HuH-7.5 (cell line): ENCODE data around the gene SMIM3.
"Not testable (repeated sequence)": the region's sequence is repeated elsewhere in the genome, so short reads cannot be mapped to it uniquely, and the experiment has no call there.

Experiments used
- DNase-seq: peaks from one replicate; pipeline ENCODE4 v3.0.0; 2011; ENCODE audit warnings: low spot score

The SMIM3 gene

DNA sequence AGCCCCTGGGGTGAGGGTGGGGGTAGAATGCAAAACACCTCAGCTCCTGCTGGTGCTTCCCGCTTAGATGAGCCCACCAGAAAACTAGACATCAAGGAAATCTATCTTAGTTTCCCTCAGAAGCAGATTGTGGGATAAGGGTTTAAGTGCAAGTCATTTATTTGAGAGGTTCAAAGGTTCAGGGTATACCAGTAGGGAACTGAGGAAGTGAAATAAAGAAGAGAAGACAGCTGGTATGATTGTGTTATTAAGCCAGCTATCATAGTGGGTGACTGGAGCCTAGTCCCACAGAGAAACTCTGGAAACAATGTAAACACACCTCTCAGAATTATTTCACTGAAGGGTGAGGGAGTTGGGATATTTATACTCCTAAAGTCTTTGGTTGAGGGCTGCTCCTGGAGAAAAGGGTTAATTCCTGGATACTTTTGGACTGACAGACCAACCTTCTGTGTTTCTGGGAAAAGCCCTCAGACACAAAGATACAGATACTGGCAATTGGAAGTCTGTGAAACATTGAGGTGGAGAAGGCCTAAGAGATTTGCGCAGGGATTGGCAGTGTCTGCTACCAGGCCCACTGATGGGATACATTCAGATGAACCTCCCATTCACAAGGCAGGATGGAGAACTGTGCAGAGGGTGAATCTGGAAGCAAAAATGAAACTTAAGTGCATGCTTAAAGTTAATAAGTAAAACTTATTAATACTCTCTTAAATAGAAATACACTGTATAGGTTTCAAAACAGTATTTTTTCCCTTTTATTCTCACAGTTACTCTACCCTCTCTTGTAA, 13.4 kb upstream of the SMIM3 start:
- no peak for DNase-seq

DNA sequence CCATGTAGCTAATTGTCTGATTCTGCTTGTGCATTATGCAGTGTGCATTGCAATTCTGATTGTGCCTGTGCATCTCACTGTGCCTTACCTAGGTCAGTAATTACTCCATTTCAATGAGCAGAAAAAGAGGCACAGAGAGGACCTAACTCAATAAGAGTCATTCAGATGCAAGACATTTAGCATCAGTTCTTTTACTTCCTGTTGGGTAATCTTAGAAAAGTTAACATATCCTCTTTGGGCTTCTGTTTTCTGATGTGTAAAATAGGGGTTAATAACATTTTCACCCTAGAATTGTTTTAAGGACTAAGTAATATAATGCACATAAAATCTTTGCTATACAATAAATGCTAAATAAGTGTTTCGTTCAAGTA, 12.8 kb upstream of the SMIM3 start:
- DNase-seq, result no peak

DNA sequence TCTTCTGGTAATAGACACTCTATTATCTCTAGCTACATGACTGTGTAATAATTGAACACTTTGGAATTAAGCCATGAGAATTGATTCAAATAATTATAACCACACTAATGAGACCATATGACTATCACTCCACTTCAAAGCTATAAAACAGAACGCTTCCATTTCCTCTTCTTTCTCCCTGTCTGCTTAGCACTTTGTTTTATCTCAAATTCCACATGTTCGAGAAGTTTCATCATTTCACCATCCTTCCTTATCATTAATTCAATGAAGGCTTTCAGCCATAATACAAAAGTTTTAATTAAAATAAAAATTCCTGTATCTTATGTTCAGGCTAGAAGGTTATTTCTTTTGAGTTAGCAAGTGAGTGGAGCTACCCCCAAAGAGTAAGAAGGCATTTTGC, 12.3 kb upstream of the SMIM3 start:
- DNase-seq, result no peak

DNA sequence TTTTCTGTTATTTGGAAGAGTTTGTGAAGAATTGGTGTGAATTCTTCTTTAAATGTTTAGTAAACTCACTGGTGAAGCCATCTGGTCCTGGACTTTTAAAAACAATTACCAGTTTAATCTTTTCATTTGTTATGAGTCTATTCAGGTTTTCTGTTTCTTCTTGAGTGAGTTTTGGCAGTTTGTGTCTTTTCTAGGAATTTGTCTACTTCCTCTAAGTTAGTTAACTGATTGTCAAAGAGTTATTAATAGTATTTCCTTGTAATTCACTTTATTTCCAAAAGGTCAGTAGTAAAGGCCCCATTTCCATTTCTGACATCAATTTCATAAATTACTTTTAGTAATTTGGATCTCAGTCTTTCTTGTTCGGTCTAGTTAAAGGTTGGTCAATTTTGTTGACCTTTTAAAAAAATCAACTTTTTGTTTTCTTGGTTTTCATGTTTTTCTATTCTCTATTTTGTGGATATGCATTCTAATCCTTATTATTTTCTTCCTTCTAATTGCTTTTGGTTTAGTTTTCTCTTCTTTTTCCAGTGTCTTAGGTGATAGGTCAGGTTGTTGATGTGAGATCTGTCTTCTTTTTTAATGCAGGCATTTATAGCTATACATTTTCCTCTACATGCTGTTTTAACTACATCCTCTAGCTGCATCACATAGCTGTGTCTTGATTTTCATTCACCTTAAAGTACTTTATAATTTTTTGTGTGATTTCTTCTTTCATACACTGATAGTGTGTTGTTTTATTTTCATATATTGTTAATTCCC, 7.3 kb upstream of the SMIM3 start:
- DNase-seq, result no peak

DNA sequence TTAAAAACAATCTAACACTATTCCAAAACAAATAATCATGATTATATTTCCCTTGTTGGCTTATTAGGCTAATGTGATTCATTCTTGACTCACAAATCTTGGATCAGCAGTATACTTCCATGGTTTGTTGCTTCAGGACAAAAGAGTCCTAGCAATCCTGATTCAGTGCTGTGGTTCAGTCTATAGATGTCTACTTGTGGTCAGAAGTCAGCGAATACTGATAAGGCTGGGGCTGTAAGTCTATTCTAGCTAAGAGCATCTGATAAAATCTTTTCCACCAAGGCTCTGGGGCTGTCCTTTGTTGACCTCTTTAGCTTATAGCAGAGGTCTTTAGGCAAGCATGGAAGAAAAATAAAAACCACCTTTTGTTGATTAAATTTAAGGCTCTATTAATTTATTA, 4.4 kb upstream of the SMIM3 start:
- no peak for DNase-seq

DNA sequence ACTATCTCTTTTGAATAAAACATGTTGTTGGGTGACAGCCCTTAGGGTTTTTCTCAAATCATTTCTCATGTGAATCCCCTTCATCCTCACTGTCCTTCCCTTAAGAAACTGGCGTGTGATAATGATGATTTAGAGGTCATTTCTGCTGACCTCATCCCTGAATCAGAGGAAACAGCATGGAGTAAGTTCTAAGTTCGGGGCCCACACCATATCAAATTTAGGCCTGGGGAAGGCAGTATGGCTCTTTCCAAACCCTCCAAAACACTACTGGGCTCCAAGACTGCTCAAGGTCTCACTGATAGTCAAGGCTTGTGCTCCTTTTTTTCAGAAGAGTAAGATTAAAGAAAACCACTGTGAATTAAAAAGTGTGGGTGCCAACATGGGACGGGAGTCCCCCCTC, 872 bp upstream of the SMIM3 start:
- DNase-seq, result no peak

DNA sequence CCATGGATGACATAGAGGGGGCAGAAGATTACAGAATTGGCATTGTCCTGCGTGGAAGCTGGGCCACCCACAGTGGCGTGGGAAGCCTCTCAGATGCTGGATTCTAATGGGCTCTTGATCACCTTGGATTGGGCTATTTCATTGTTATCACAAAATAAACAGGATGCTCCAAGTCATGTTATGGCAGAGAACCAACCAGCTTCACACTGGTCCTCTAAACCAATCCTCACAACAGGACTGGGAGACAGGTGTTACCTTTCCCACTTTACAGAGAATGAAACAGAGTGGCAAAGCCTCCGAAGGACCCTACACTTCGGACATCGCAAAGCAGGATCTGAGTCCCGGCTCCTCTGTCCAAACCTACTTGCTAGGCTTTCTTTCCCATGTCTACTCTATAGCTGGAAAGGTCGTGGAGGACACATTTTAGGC, 455 bp upstream of the SMIM3 start:
- DNase-seq, result no peak

DNA sequence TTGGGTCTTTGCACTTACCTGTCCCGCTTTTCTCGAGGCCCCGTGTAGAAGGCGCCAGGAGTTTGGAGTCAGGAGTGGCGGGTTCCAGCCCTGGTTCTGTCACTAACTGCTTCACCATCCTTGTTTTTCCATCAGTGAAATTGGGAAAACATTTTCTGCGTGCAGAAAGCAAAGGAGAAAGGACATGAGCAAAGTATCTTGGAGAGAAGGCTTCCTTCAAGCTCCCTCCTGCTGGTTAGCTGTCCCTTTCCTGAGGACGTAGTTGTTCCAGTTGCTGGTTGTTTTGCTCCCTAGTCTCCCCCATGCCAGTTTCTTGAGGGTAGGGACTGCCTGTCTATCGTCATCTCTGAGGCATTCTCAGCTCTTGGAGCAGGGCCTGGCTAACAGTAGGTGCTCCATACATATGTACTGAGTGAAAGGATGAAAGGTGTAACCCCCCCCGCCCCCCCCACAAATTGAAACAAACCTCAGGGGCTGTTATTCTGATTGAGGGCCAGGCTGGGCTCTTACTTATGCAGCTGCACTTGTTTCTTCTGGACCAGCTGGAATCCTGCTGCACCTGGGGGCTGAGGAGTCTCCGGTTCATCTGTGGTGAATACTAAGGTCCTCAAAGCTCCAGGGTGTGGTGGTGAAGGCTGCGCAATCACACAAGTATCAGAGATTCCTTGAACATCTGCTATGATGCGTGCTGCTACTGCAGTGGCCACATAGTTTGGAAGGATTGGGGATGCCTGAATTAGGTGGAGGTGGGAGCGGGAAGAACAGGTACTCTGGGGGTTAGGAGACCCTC, 1.0 kb downstream of the SMIM3 start:
- no peak for DNase-seq

DNA sequence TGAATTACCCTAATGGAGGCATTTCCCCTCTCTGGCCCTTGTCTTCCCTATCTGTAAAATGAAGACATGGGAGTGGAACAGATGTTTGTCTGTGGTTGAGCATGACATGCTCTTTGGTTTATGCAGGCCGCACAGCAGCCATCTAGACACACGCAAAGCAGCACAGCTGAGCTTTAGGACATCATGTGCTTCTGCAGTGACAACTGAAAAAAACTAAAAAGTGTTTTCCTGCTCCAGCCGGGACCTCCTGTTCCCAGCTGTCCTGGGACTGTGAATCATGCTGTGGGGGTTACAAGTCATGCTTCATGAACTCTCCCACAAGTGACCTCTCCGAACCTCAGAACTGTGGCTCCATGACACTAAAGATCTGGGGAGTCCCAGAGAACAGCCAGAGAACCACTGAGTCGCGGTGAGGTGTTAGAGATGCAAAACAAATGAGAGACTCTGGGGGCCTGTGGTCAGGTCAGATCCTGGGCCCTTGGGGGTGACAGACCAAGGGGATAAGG, 1.7 kb downstream of the SMIM3 start:
- DNase-seq, result no peak

DNA sequence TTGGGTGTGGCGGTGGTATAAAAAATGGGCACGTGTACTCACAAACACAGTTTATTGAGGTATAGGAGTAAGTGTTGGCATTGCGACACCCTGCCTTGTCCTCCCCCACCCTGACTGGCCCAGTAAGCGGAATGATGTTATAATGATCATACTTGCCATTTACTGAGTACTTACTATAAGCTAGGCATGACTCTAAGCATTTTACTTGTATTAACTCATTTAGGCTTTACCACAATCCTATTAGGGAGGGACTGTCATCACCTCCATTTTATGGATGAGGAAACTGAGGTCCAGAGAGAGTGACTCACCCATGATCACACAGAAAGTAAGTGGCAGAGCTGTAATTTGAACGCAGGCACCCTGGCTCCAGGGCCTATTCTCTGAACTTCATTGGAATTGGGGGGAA, 2.3 kb downstream of the SMIM3 start:
- no peak for DNase-seq

DNA sequence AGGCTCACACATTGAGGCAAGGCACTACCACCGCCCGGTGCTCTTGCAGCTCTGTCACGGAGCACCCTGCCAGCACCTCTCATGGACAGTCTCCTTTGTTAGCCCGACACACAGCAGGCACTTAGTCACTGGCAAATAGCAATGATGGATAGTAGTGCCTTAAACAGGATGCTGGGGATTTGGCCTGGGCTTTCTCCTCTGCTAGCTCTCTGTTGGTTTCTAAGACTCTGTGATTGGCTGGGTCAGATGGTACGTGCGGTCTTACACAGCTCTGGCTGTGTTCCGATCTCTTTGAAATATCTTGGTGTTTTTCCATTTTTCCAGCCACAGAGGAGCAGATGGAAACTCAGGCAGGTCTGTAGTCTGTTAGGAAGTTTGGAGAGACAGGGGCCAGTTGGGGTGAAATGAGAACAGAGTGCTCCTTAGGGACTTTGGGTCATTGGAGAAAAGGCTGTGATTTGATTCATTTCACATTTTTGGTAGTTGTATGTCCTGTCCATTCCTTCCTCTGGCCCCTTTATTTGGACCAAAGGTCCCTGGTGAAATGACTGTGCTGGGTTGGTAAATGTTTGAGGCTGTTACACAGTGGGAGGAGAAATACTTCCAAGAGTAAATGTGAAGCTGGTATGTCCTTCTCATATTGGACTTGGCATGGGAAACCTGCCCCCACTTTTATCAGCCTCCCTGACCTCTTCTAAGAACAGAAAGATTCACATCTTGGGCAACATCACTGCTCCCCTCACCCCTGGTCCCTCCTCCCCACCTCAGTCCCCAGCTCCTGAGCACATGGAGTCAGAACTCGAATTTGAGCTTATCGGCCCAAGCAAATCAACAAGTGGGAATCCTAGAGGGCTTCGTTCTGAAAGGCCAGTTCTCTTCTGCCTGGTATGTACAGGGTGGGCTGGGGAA, 3.4 kb downstream of the SMIM3 start:
- DNase-seq, result no peak

DNA sequence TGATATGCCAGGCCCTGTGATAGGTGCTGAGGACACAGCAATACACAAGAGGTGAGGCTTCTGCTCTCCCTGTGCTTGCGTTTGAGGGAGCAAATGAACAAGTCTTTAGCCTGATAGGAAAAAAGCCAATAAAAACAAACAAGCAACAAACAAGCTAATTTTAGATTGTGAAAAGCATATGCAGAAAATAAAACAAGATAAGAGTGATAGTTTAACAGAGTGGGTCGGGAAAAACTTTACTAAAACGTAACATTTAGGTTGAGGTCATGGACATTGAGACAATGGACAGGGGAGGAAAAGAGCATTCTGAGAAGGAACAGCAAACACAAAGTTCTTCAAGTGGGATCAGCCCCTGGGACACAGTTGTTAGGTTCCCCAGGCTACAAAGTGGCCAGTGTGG, 4.3 kb downstream of the SMIM3 start:
- DNase-seq, result no peak

DNA sequence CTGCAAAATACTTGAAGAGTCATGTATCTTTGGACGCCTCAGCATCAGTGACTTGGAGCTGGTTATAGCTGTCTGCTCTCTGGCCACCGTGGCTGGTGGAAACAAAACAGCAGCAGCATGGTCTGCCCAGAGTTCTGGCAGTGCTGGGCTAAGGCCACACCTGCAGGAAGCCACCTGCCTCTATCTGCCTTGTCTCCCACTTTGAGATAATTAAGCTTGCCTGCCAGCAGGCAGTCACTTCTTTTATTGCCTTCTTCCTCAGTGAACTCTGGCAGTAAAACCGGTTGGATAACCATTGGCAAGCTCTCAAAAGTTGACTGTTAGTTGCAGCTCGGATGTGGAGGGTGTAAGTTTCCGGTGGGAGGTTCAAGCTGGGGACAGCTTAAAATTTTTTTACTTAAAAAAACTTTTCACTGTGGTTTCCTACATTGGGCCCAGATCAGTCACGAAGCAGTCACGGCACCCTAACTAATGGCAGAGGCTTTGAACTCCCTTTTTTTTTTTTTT, 4.9 kb downstream of the SMIM3 start:
- DNase-seq, result no peak

DNA sequence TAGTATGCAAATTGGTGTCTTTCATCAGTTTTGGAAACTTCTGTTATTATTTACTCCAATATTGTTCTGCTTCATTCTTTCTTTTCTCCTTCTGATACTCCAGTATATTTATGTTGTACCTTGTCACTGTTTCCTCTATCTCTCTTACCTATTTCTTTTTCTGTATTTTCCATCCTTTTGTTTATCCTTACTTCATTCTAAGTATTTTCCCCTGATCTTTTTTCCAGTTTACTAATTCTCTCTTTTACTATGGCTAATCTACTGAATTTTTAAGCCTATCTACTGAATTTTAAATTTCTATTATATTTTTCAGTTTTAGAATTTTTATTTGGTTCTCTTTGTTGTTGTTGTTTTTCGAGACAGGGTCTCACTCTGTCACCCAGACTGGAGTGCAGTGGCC, 7.4 kb downstream of the SMIM3 start:
- DNase-seq, result no peak

DNA sequence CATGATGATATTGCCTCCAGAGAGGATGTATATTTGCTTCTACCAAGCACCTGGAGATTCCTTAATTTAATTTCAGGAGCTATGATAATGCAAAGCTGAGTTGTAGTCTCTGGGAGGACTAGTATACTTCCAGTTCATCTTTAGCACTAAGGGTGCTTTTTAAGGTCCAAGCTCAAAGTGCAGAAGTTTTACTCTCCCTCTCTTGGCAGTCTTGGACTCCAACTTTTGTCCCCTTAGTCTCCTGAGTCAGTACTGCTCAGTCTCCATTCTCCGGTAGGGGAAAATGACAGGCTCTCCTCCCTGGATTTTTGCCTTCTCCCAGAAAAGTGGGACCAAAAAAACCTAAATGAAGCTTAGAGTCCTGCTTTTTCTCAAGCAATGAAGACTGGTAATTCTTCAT, 8.3 kb downstream of the SMIM3 start:
- DNase-seq, result no peak

DNA sequence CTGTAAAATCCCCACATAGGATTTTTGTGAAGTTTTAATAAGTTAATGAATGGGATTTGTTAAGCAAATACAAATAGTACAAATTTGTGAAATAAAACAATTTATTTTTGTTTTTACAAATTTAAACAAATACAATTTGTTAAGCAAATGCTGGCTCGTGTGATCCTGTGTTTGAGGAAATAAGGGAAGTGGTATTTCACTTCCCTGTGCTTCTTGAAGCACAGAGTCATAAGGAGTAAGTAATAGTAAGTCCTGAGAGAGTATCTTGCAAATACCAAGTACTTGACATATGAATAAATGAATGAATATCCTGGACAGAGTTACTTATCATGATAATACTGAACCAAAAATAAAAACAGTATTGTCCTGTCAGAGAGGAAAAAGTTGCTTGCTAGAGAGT, 9.1 kb downstream of the SMIM3 start:
- DNase-seq, result no peak

DNA sequence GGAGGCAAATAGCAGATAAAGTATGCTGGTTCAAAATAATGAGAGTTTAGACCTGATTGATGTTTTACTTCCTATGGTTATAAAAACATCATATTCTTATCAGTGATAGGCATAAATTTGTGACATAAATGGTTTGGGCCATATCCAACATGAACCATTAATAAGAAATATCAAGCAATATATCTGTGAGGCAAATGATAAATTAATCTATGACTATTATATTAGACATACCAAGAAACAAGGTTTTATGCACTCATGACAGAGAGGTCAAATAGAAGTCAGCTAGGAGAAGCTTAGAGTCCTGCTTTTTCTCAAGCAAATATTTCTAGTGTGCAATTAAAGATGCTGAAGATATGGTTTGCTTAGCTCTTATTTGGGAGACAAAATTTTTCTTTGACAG, 10.4 kb downstream of the SMIM3 start:
- DNase-seq, result no peak

DNA sequence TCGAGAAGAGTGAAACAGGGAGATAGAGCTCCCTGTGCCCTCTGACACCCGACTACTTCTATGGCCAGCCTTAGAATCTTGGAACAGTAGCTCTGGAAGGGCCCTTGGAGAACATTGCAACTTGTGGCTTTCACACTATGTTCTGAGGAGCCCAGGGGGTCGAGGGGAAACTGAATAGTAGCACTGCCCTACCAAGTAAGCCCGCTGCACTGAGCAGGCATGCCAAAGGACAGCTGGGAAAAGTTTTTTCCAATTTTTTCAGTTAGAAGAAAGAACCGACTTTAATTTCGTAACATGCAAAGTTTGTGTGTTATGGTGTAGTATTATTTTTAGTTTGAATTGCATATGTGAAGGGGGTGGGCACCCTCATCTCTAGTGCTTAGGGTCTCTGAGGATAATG, 10.9 kb downstream of the SMIM3 start:
- no peak for DNase-seq

DNA sequence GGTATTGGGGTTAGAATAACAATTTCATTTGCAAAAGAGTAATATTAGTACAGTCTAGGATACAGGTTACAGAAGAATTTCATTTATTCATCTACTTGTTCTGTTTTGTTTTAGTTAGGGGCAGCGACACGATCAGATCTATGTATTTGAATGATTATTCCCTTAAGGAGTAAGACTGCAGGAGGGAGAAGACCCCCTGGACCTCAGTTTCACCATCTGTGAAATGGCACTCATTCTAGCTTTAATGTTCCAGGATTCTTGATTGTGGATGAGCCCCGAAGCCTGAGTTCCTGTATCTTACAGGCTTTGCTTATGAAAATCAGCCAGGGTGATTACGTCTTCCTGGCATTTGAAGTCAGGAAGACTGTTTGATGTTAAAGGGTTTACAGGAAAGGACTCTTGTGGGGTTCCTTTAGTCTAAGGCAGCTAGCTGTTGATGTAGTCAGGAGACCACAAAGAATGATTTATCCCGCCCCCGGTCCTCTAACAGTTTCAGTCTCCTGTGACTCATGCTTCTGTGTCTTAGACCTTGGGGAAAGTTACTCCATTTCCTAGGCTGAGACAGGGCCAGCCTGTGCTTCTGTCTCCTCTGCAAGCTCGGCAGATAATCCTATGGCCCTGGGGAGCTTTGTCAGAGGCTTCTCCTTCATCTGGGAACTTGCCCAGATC, 11.5 kb downstream of the SMIM3 start:
- no peak for DNase-seq

DNA sequence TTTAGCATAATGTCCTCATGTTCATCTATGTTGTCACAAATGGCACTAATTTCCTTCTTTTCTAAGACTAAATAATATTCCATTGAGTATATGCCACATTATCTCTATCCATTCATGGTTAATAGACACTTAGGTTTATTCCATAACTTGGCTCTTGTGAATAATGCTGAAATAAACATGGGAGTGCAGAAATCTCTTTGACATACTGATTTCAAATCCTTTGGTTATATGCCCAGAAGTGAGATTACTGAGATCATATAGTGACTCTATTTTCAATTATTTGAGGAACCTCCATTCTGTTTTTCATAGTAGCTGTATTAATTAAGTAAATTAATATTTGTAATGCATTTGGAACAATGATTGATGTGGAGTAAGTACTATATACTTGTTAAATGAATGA, 13.0 kb downstream of the SMIM3 start:
- DNase-seq, result no peak

DNA sequence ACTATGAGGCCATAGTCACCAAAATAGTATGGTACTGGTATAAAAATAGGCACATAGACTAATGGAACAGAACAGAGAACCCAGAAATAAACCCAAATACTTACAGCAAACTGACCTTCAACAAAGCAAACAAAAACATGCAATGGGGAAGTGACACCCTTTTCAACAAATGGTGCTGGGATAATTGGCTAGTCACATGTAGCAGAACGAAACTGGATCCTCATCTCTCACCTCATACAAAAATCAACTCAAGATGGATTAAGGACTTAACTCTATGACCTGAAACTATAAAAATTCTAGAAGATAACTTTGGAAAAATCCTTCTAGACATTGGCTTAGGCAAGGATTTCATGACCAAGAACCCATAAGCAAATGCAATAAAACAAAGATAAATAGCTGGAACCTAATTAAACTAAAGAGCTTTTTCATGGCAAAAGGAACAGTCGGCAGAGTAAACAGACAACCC, 14.9 kb downstream of the SMIM3 start:
- DNase-seq, result not testable (repeated sequence)
